CD4-positive, CD25-positive, alpha-beta regulatory T cell (primary cell): Measurements from ENCODE around the gene PRKG1. TPM values are rescaled to one million over a fixed set of nuclear protein-coding genes. Genes with fewer than 3 reads are reported as not detected.

Experiments used
- ATAC-seq, 2 donors: fragments of 150-1000 bp; cut with Tn5 transposase; one replicate each; pipeline ENCODE4 v1.10.0; 2021; ENCODE audit warnings: low read depth in 2 of 2, moderate number of reproducible peaks in 2 of 2, moderate library complexity in 1 of 2
- DNase-seq, 3 donors: peaks; one replicate each; pipeline versions ENCODE4 v3.0.0 to v3.0.0-alpha.2; 2012 to 2022; ENCODE audit warnings: mixed read lengths in 1 of 3
- H3K27ac ChIP-seq: one replicate; pipeline ENCODE4 v1.7.0; 2013; ENCODE audit warnings: mild to moderate bottlenecking, low read length; ENCODE audit not compliant: insufficient read depth, poor library complexity, severe bottlenecking
- H3K27me3 ChIP-seq: one replicate; pipeline ENCODE4 v1.7.0; 2013; ENCODE audit warnings: low read length; ENCODE audit not compliant: control insufficient read depth, insufficient read depth
- H3K36me3 ChIP-seq: one replicate; pipeline ENCODE4 v1.7.0; 2013; ENCODE audit warnings: mild to moderate bottlenecking, low read length, moderate library complexity; ENCODE audit not compliant: control insufficient read depth, insufficient read depth
- H3K4me1 ChIP-seq: 2 replicates; pipeline ENCODE4 v1.7.0; 2013; ENCODE audit warnings: mild to moderate bottlenecking, low read length; ENCODE audit not compliant: insufficient read depth, control insufficient read depth, poor library complexity, severe bottlenecking
- H3K4me3 ChIP-seq: one replicate; pipeline ENCODE4 v1.7.0; 2013; ENCODE audit warnings: low read depth, mild to moderate bottlenecking, low read length, moderate library complexity
- H3K9me3 ChIP-seq, 2 experiments: 1 replicate in 1 of 2; 2 replicates in 1 of 2; pipeline ENCODE4 v1.7.0; 2013; ENCODE audit warnings: low read length in 2 of 2, mild to moderate bottlenecking in 1 of 2, moderate library complexity in 1 of 2; ENCODE audit not compliant: control insufficient read depth in 2 of 2
- H3K27ac Mint-ChIP-seq, 3 donors: one replicate each; pipeline ENCODE4 v1.8.0; 2020 to 2022; ENCODE audit warnings: mild to moderate bottlenecking in 3 of 3, mixed read lengths in 3 of 3, moderate library complexity in 2 of 3
- H3K27me3 Mint-ChIP-seq: one replicate; pipeline ENCODE4 v1.8.0; 2022; ENCODE audit warnings: mild to moderate bottlenecking, mixed read lengths
- H3K36me3 Mint-ChIP-seq: one replicate; pipeline ENCODE4 v1.8.0; 2020; ENCODE audit warnings: mixed read lengths
- H3K4me1 Mint-ChIP-seq, 4 donors: one replicate each; pipeline ENCODE4 v1.8.0; 2020 to 2022; ENCODE audit warnings: mixed read lengths in 4 of 4, mild to moderate bottlenecking in 1 of 4
- H3K4me3 Mint-ChIP-seq, 4 donors: one replicate each; pipeline ENCODE4 v1.8.0; 2020 to 2022; ENCODE audit warnings: mild to moderate bottlenecking in 4 of 4, mixed read lengths in 4 of 4, moderate library complexity in 3 of 4
- H3K9me3 Mint-ChIP-seq, 7 donors: one replicate each; pipeline ENCODE4 v1.8.0; 2020 to 2022; ENCODE audit warnings: mixed read lengths in 7 of 7, mild to moderate bottlenecking in 3 of 7, moderate library complexity in 2 of 7
- polyA plus RNA-seq, 4 donors: library from polyadenylated mRNA; unstranded; fragments of 300-500 nt; fragmentation: Illumina TruSeq; gene quantifications; one replicate each; pipeline ENCODE4 v1.2.3, GENCODE V29; 2021
- total RNA-seq: library from RNA; stranded (reverse); gene quantifications from one replicate; pipeline ENCODE4 v1.2.3, GENCODE V29; 2022

Gene PRKG1
- total and polyA plus RNA-seq, 5 donors from 2014 or later = 0.30 TPM; not detected in 4

- no peaks in the 10 kb centered on the region for H3K4me1 ChIP-seq
- Mint-ChIP-seq H3K36me3 (no peaks in the 10 kb centered on the region), H3K27ac (no peak overlapping the region), H3K4me3 (no peak overlapping the region), H3K27me3 (no peaks in the 10 kb centered on the region), H3K4me1 (no peaks in the 10 kb centered on the region), H3K9me3 (peaks cover 0 to 17% (median 10%) of the 10 kb centered on the region in 7 donors)
- no peak overlapping the region for H3K4me3 ChIP-seq
- peaks cover 8 to 12% of the 10 kb centered on the region in 2 experiments for H3K9me3 ChIP-seq
- H3K36me3 ChIP-seq = no peaks in the 10 kb centered on the region
- DNase-seq = no peak
- H3K27me3 ChIP-seq = no peaks in the 10 kb centered on the region
- ATAC-seq = no peak
- H3K27ac ChIP-seq = no peak overlapping the region
Observed at GRCh38 chr10:51792678-51793077, 718.4 kb downstream of the PRKG1 start.

- Mint-ChIP-seq H3K9me3 (peaks cover 0 to 4% (median 0%) of the 10 kb centered on the region in 7 donors), H3K4me1 (no peaks in the 10 kb centered on the region)
- no peak for ATAC-seq
Observed at GRCh38 chr10:51800121-51800520, 725.8 kb downstream of the PRKG1 start.

GRCh38 chr10:51800725-51801424 lies 726.6 kb downstream of the PRKG1 start:
- Histone ChIP-seq H3K27ac (no peak overlapping the region), H3K36me3 (no peaks in the 10 kb centered on the region), H3K4me1 (no peaks in the 10 kb centered on the region), H3K4me3 (no peak overlapping the region), H3K27me3 (no peaks in the 10 kb centered on the region), H3K9me3 (no peaks in the 10 kb centered on the region)
- Mint-ChIP-seq H3K4me3 (no peak overlapping the region), H3K9me3 (peaks cover 0 to 4% (median 0%) of the 10 kb centered on the region in 7 donors), H3K36me3 (no peaks in the 10 kb centered on the region), H3K27ac (no peak overlapping the region), H3K27me3 (peaks cover 4% of the 10 kb centered on the region), H3K4me1 (no peaks in the 10 kb centered on the region)
- DNase-seq (no peak), ATAC-seq (no peak)

More at GRCh38 chr10:51800121-51800520, 725.8 kb downstream of the PRKG1 start:
- Histone ChIP-seq H3K4me3 (no peak overlapping the region), H3K36me3 (no peaks in the 10 kb centered on the region), H3K27ac (no peak overlapping the region), H3K27me3 (no peaks in the 10 kb centered on the region), H3K9me3 (no peaks in the 10 kb centered on the region), H3K4me1 (no peaks in the 10 kb centered on the region)
- Mint-ChIP-seq H3K27me3 (peaks cover 4% of the 10 kb centered on the region), H3K36me3 (no peaks in the 10 kb centered on the region), H3K4me3 (no peak overlapping the region), H3K27ac (no peak overlapping the region)
- no peak for DNase-seq

DNA sequence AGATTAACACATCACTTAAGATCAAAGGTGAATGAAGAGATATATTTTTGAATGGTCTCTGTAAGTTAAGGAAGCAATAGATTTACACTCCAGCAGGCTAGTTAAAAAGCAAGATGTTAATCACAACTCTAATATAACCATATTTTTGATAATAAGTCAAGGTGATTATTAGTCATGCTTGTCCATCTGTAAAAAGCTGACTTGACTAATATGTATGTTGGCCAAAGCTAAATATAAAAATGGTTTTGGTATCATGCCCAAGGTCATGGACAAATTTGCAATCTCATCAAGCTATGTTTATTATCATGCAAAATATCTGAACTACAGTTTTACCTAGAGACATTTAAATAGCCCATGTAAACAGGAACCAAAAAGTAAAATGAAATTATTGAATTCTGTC lies 727.7 kb downstream of the PRKG1 start:
- H3K4me1 ChIP-seq = no peaks in the 10 kb centered on the region
- no peaks in the 10 kb centered on the region for H3K36me3 Mint-ChIP-seq

DNA sequence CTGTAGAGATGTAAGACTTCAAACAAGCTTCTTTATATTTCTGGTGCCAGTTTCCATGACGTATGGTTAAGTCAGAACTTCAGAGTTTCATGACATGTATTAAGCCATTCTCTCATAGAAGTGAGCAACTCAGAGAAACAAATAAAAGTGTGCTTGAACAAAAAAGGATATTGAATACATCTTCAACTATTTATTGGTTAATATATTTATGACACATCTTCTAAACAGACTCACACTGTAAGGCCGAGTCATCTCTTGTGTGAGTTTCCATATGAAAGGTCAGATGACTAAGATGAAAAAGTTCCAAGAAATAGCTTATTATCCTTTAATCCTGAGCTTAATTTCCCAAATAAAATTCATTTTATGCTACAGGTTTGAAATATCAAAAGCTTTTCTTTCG lies 730.6 kb downstream of the PRKG1 start:
- Histone ChIP-seq H3K4me1 (no peaks in the 10 kb centered on the region), H3K4me3 (no peak overlapping the region), H3K36me3 (no peaks in the 10 kb centered on the region), H3K9me3 (no peaks in the 10 kb centered on the region), H3K27me3 (no peaks in the 10 kb centered on the region), H3K27ac (no peak overlapping the region)
- Mint-ChIP-seq H3K9me3 (peaks cover 0 to 2% (median 0%) of the 10 kb centered on the region in 7 donors), H3K36me3 (no peaks in the 10 kb centered on the region), H3K4me1 (no peaks in the 10 kb centered on the region), H3K4me3 (no peak overlapping the region), H3K27me3 (peaks cover 4% of the 10 kb centered on the region), H3K27ac (no peak overlapping the region)
- DNase-seq = no peak
- ATAC-seq = no peak

More for the DNA sequence above, 727.7 kb downstream of the PRKG1 start:
- H3K9me3 Mint-ChIP-seq = peaks cover 0 to 4% (median 0%) of the 10 kb centered on the region in 7 donors
- ATAC-seq (no peak), DNase-seq (no peak)
- no peaks in the 10 kb centered on the region for H3K4me1 Mint-ChIP-seq
- no peak overlapping the region for H3K27ac Mint-ChIP-seq
- peaks cover 4% of the 10 kb centered on the region for H3K27me3 Mint-ChIP-seq
- no peaks in the 10 kb centered on the region for H3K27me3 ChIP-seq
- H3K4me3 ChIP-seq = no peak overlapping the region
- no peak overlapping the region for H3K27ac ChIP-seq
- no peak overlapping the region for H3K4me3 Mint-ChIP-seq
- no peaks in the 10 kb centered on the region for H3K36me3 ChIP-seq
- no peaks in the 10 kb centered on the region for H3K9me3 ChIP-seq

- H3K27ac Mint-ChIP-seq = no peak overlapping the region
Observed at GRCh38 chr10:51806079-51806835, 732.0 kb downstream of the PRKG1 start.

GRCh38 chr10:51808187-51808586 lies 733.9 kb downstream of the PRKG1 start:
- H3K36me3 Mint-ChIP-seq = no peaks in the 10 kb centered on the region
- H3K27me3 ChIP-seq = no peaks in the 10 kb centered on the region
- ATAC-seq (no peak), DNase-seq (no peak)
- H3K27ac ChIP-seq = no peak overlapping the region
- no peaks in the 10 kb centered on the region for H3K9me3 ChIP-seq
- peaks cover 0 to 2% (median 0%) of the 10 kb centered on the region in 7 donors for H3K9me3 Mint-ChIP-seq
- H3K36me3 ChIP-seq = no peaks in the 10 kb centered on the region
- no peaks in the 10 kb centered on the region for H3K4me1 Mint-ChIP-seq
- peaks cover 4% of the 10 kb centered on the region for H3K27me3 Mint-ChIP-seq
- H3K27ac Mint-ChIP-seq = no peak overlapping the region
- no peak overlapping the region for H3K4me3 Mint-ChIP-seq
- H3K4me3 ChIP-seq = no peak overlapping the region
- no peaks in the 10 kb centered on the region for H3K4me1 ChIP-seq

More at GRCh38 chr10:51806079-51806835, 732.0 kb downstream of the PRKG1 start:
- Mint-ChIP-seq H3K4me1 (no peaks in the 10 kb centered on the region), H3K36me3 (no peaks in the 10 kb centered on the region), H3K4me3 (no peak overlapping the region), H3K9me3 (peaks cover 0 to 2% (median 0%) of the 10 kb centered on the region in 7 donors), H3K27me3 (peaks cover 4% of the 10 kb centered on the region)
- ATAC-seq (no peak), DNase-seq (no peak)
- H3K36me3 ChIP-seq = no peaks in the 10 kb centered on the region
- H3K27me3 ChIP-seq = no peaks in the 10 kb centered on the region
- H3K4me3 ChIP-seq = no peak overlapping the region
- no peak overlapping the region for H3K27ac ChIP-seq
- no peaks in the 10 kb centered on the region for H3K9me3 ChIP-seq
- H3K4me1 ChIP-seq = no peaks in the 10 kb centered on the region
